Measurements from ENCODE around the gene PDCD4. TPM values are rescaled to one million over a fixed set of nuclear protein-coding genes. Genes with fewer than 3 reads are reported as not detected.

PDCD4 gene
- total RNA-seq, 1 experiment from 2014 or later = 133 TPM

DNA sequence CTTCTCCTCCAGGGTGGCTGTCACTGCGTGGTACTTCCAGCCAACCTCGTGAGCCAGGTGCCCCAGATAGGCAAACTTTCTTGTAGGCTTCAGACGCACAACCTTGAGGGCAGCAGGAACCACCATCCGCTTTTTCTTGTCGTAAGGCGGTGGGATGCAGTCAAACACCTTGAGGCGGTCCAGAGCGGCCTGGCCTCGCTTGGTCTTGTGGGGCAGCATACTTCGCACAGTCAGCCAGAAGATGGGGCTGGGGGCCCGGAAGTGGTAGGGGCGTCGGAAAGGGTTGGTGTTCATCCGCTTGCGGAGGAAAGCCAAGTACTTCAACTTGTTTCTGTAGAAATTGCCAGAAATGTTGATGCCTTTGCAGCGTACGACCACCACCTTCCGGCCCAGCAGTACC lies 65.0 kb downstream of the PDCD4 start:
- H3K4me3 Mint-ChIP-seq (ENCODE audit: unreplicated experiment) = no peak overlapping the region
- CTCF ChIA-PET = no interaction called here

DNA sequence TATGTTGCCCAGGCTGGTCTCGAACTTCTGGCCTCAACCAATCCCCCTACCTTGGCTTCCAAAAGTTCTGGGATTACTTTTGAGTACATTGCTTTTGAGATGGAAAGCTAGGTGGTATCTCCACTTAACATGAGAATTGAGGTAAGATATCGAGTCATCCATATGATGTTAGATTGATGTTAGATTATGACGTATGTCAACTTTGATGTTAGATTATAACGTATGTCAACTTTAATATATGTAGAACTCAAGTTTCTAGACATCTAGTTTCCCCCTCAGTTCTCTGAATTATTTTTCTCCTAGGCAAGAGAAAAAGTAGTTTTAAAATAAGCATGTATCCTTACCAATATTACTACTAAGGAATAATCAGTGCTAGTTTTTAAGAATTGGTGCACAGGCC lies 67.7 kb downstream of the PDCD4 start:
- TF ChIP-seq, protein P1, sequence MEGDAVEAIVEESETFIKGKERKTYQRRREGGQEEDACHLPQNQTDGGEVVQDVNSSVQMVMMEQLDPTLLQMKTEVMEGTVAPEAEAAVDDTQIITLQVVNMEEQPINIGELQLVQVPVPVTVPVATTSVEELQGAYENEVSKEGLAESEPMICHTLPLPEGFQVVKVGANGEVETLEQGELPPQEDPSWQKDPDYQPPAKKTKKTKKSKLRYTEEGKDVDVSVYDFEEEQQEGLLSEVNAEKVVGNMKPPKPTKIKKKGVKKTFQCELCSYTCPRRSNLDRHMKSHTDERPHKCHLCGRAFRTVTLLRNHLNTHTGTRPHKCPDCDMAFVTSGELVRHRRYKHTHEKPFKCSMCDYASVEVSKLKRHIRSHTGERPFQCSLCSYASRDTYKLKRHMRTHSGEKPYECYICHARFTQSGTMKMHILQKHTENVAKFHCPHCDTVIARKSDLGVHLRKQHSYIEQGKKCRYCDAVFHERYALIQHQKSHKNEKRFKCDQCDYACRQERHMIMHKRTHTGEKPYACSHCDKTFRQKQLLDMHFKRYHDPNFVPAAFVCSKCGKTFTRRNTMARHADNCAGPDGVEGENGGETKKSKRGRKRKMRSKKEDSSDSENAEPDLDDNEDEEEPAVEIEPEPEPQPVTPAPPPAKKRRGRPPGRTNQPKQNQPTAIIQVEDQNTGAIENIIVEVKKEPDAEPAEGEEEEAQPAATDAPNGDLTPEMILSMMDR (IDR thresholded peaks at IDR 0.05; ENCODE audit: unreplicated experiment) = no peak
- intact Hi-C loops (cut with micrococcal nuclease) = no loop called here
- no peak for DNase-seq (ENCODE audit: unreplicated experiment)
- BruUV-seq (replicated peaks) = no TSS peak
- ChIA-PET POLR2A (interaction anchor here (1.6 kb wide), 1 partner anchor 19 kb away, joined by 3 read pairs; no protein-coding TSS in a partner anchor), CTCF (interaction anchor here (0.6 kb wide), 1 partner anchor 410 kb away, joined by 4 read pairs; no protein-coding TSS in a partner anchor)
- no peak overlapping the region for H3K4me3 Mint-ChIP-seq (ENCODE audit: unreplicated experiment)
- peaks cover 27% of the 10 kb centered on the region for H3K36me3 Mint-ChIP-seq (ENCODE audit: insufficient read depth, unreplicated experiment)
- no peak overlapping the region for H3K27ac Mint-ChIP-seq (ENCODE audit: low read depth, unreplicated experiment)
- no peaks in the 10 kb centered on the region for H3K4me1 Mint-ChIP-seq (ENCODE audit: insufficient read depth, unreplicated experiment)
- H3K27me3 Mint-ChIP-seq (ENCODE audit: insufficient read depth, unreplicated experiment) = no peaks in the 10 kb centered on the region
- H3K9me3 Mint-ChIP-seq (ENCODE audit: unreplicated experiment) = no peaks in the 10 kb centered on the region

More for the DNA sequence above, 65.0 kb downstream of the PDCD4 start:
- H3K4me1 Mint-ChIP-seq (ENCODE audit: insufficient read depth, unreplicated experiment) = no peaks in the 10 kb centered on the region
- peaks cover 21% of the 10 kb centered on the region for H3K36me3 Mint-ChIP-seq (ENCODE audit: insufficient read depth, unreplicated experiment)
- no peaks in the 10 kb centered on the region for H3K27me3 Mint-ChIP-seq (ENCODE audit: insufficient read depth, unreplicated experiment)
- BruUV-seq (replicated peaks) = no TSS peak
- H3K27ac Mint-ChIP-seq (ENCODE audit: low read depth, unreplicated experiment) = no peak overlapping the region
- POLR2A ChIA-PET = interaction anchor here (1.2 kb wide), 1 partner anchor 12 kb away, joined by 4 read pairs; no protein-coding TSS in a partner anchor
- DNase-seq (ENCODE audit: unreplicated experiment) = no peak
- H3K9me3 Mint-ChIP-seq (ENCODE audit: unreplicated experiment) = no peaks in the 10 kb centered on the region
- TF ChIP-seq, protein P1 (IDR thresholded peaks at IDR 0.05; ENCODE audit: unreplicated experiment) = no peak
- intact Hi-C loops (cut with micrococcal nuclease) = no loop called here

DNA sequence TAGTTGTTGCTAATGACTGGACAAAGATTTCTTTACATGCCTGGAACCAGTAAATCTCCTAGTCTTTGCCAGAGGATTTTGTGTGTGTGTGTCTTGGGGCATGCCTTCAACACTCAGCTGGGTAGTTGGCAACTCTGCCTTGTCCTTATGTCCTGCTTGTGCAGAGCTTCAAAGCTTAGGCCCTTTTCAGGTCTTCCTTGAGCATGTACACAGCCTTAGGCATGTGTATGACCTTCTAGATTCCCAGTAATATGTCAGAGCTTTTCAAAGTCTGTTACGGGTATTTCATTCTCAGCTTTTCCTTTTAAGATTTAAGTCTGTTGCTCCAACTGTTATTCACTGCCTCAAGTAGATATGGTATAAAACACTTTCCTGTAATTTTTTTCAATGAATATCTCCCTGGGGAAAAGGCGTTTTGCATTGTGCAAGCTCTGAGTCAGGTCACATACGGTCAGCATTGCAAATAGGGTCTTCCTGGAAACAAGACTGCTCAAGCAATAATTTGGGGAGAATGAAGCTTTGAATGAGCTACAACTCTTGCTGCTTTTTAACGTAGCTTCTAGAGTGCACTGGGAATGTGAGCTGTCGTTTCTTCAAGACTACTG lies 73.2 kb downstream of the PDCD4 start:
- ChIA-PET CTCF (interaction anchor here (0.5 to 1.1 kb wide), 3 partner anchors 12 to 1191 kb away, joined by 3 to 4 read pairs (median 4); no protein-coding TSS in a partner anchor), POLR2A (interaction anchor here (0.7 to 1.4 kb wide), 2 partner anchors 27 to 32 kb away, joined by 3 to 5 read pairs; no protein-coding TSS in a partner anchor)
- Mint-ChIP-seq H3K4me3 (ENCODE audit: unreplicated experiment) (no peak overlapping the region), H3K36me3 (ENCODE audit: insufficient read depth, unreplicated experiment) (peaks cover 18% of the 10 kb centered on the region), H3K9me3 (ENCODE audit: unreplicated experiment) (no peaks in the 10 kb centered on the region), H3K27me3 (ENCODE audit: insufficient read depth, unreplicated experiment) (no peaks in the 10 kb centered on the region), H3K27ac (ENCODE audit: low read depth, unreplicated experiment) (peak overlapping the region; percentile 49), H3K4me1 (ENCODE audit: insufficient read depth, unreplicated experiment) (peaks cover 21% of the 10 kb centered on the region)
- TF ChIP-seq, protein P1 (IDR thresholded peaks at IDR 0.05; ENCODE audit: unreplicated experiment) = no peak
- no TSS peak for BruUV-seq (replicated peaks)
- intact Hi-C loops (cut with micrococcal nuclease) = no loop called here
- DNase-seq (ENCODE audit: unreplicated experiment) = peak; percentile 60

DNA sequence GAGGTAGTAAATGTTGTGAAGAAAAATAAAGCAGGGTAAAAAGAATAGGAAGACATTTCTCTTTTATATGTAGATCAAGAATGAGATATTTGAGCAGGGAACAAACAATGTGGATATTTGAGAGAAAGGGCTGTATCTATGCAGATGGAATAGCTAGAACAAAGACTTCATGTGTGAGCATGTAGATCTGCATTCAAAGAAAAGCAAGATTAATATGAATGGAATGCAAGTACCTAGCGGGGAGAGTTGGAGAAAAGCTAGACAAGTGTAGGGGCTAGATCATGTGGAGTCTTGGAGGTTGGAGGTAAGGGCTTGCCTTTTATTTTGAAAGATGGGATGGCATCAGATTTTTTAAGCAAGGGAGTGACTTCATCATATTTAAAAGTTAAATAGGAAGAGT lies 74.8 kb downstream of the PDCD4 start:
- BruUV-seq (replicated peaks) = no TSS peak
- no peaks in the 10 kb centered on the region for H3K27me3 Mint-ChIP-seq (ENCODE audit: insufficient read depth, unreplicated experiment)

More for the DNA sequence above, 74.8 kb downstream of the PDCD4 start:
- Mint-ChIP-seq H3K9me3 (ENCODE audit: unreplicated experiment) (no peaks in the 10 kb centered on the region), H3K4me1 (ENCODE audit: insufficient read depth, unreplicated experiment) (peaks cover 21% of the 10 kb centered on the region), H3K4me3 (ENCODE audit: unreplicated experiment) (no peak overlapping the region), H3K36me3 (ENCODE audit: insufficient read depth, unreplicated experiment) (peaks cover 12% of the 10 kb centered on the region), H3K27ac (ENCODE audit: low read depth, unreplicated experiment) (peak overlapping the region; percentile 13)
- no peak for DNase-seq (ENCODE audit: unreplicated experiment)
- TF ChIP-seq, protein P1 (IDR thresholded peaks at IDR 0.05; ENCODE audit: unreplicated experiment) = no peak
- intact Hi-C loops (cut with micrococcal nuclease) = no loop called here
- POLR2A ChIA-PET = interaction anchor here (0.7 to 1.9 kb wide), 5 partner anchors 17 to 65 kb away, joined by 3 to 7 read pairs (median 3); partner anchors contain the start of genes BBIP1 and SHOC2
- CTCF ChIA-PET = interaction anchor here (1.1 kb wide), 1 partner anchor 17 kb away, joined by 3 read pairs; no protein-coding TSS in a partner anchor

Data from MCF 10A (cell line).